Measurements from ENCODE around the gene ACSM3. TPM values are rescaled to one million over a fixed set of nuclear protein-coding genes. Genes with fewer than 3 reads are reported as not detected.
"Not testable (repeated sequence)": the region's sequence is repeated elsewhere in the genome, so short reads cannot be mapped to it uniquely, and the experiment has no call there.

The ACSM3 gene
- total RNA-seq = 119 and 131 TPM in 2 replicates
- long read RNA-seq, transcript ACSM3-215 (2 exons, 3,311 nt) = major isoform, 198 of 512 reads
- long read RNA-seq, transcript ACSM3-201 (14 exons, 2,845 nt) = minor isoform, 53 of 512 reads
- long read RNA-seq, partial matches to known transcripts = 47 of 512 reads
- long read RNA-seq, other reads (novel, unspliced or antisense) = 210 of 512 reads

- Mint-ChIP-seq H3K9me3 (ENCODE audit: low read depth) (peaks cover 17% of the 10 kb centered on the region), H3K4me3 (ENCODE audit: low read depth) (peak within 1 kb of the TSS; percentile 75), H3K4me1 (ENCODE audit: low read depth) (peaks cover 21% of the 10 kb centered on the region), H3K27me3 (no peaks in the 10 kb centered on the region), H3K27ac (peak within 1 kb of the TSS; percentile 93), H3K36me3 (ENCODE audit: insufficient read depth) (peaks cover 22% of the 10 kb centered on the region)
- no peak for TF ChIP-seq CTCF (IDR thresholded peaks at IDR 0.05; ENCODE audit: unreplicated experiment)
- peak; percentile 61 for DNase-seq (ENCODE audit: low spot score, unreplicated experiment)
Observed at GRCh38 chr16:20763461-20764232, at the start of gene ACSM3. Gene ACSM3 (plus strand): TSS chr16:20764014. CDS start chr16:20770035, 6,021 bp downstream.

GRCh38 chr16:20717718-20718117, 46.1 kb upstream of the ACSM3 start:
- H3K9me3 Mint-ChIP-seq (ENCODE audit: low read depth); H3K4me1 Mint-ChIP-seq (ENCODE audit: low read depth): not testable (repeated sequence)

GRCh38 chr16:20720251-20720650, 43.6 kb upstream of the ACSM3 start:
- no peak overlapping the region for H3K4me3 Mint-ChIP-seq (ENCODE audit: low read depth)
- DNase-seq (ENCODE audit: low spot score, unreplicated experiment) = no peak
- no peak for TF ChIP-seq CTCF (IDR thresholded peaks at IDR 0.05; ENCODE audit: unreplicated experiment)
- H3K9me3 Mint-ChIP-seq (ENCODE audit: low read depth) = peaks cover 3% of the 10 kb centered on the region
- peaks cover 15% of the 10 kb centered on the region for H3K36me3 Mint-ChIP-seq (ENCODE audit: insufficient read depth)
- no peak overlapping the region for H3K27ac Mint-ChIP-seq
- H3K27me3 Mint-ChIP-seq = no peaks in the 10 kb centered on the region
- no peaks in the 10 kb centered on the region for H3K4me1 Mint-ChIP-seq (ENCODE audit: low read depth)

More at GRCh38 chr16:20717718-20718117, 46.1 kb upstream of the ACSM3 start:
- peaks cover 26% of the 10 kb centered on the region for H3K36me3 Mint-ChIP-seq (ENCODE audit: insufficient read depth)
- H3K4me3 Mint-ChIP-seq (ENCODE audit: low read depth); DNase-seq (ENCODE audit: low spot score, unreplicated experiment); H3K27ac Mint-ChIP-seq; H3K27me3 Mint-ChIP-seq: not testable (repeated sequence)

GRCh38 chr16:20726661-20727060, 37.2 kb upstream of the ACSM3 start:
- TF ChIP-seq CTCF (IDR thresholded peaks at IDR 0.05; ENCODE audit: unreplicated experiment) = no peak
- no peak overlapping the region for H3K27ac Mint-ChIP-seq
- no peaks in the 10 kb centered on the region for H3K27me3 Mint-ChIP-seq
- H3K4me1 Mint-ChIP-seq (ENCODE audit: low read depth) = peaks cover 6% of the 10 kb centered on the region
- no peaks in the 10 kb centered on the region for H3K9me3 Mint-ChIP-seq (ENCODE audit: low read depth)
- no peak overlapping the region for H3K4me3 Mint-ChIP-seq (ENCODE audit: low read depth)
- H3K36me3 Mint-ChIP-seq (ENCODE audit: insufficient read depth) = peaks cover 13% of the 10 kb centered on the region
- no peak for DNase-seq (ENCODE audit: low spot score, unreplicated experiment)

GRCh38 chr16:20727181-20727580, 36.6 kb upstream of the ACSM3 start:
- Mint-ChIP-seq H3K9me3 (ENCODE audit: low read depth) (no peaks in the 10 kb centered on the region), H3K36me3 (ENCODE audit: insufficient read depth) (peaks cover 13% of the 10 kb centered on the region), H3K4me1 (ENCODE audit: low read depth) (peaks cover 6% of the 10 kb centered on the region), H3K27me3 (no peaks in the 10 kb centered on the region), H3K27ac (no peak overlapping the region), H3K4me3 (ENCODE audit: low read depth) (no peak overlapping the region)
- DNase-seq (ENCODE audit: low spot score, unreplicated experiment) = no peak
- TF ChIP-seq CTCF (IDR thresholded peaks at IDR 0.05; ENCODE audit: unreplicated experiment) = no peak

All from progenitor cell of endocrine pancreas (in vitro differentiated cells).